Brain microvascular endothelial cell (primary cell): Measurements from ENCODE around the gene PVALEF.

ENCODE experiments used
- DNase-seq: peaks from one replicate; pipeline ENCODE4 v3.0.0-alpha.2; 2020
- H3K27ac ChIP-seq: fragments of 250-450 bp; sonication (Bioruptor Pico); 2 replicates; pipeline ENCODE4 v1.5.1; 2020; ENCODE audit warnings: mild to moderate bottlenecking, moderate library complexity
- H3K27me3 ChIP-seq: fragments of 250-450 bp; sonication (Bioruptor Pico); replicated peaks from 2 replicates; pipeline ENCODE4 v1.5.1; 2020; ENCODE audit warnings: mild to moderate bottlenecking
- H3K36me3 ChIP-seq: fragments of 250-450 bp; sonication (Bioruptor Pico); replicated peaks from 2 replicates; pipeline ENCODE4 v1.5.1; 2020; ENCODE audit warnings: mild to moderate bottlenecking
- H3K4me3 ChIP-seq: 2 replicates; pipeline ENCODE4 v1.5.1; 2011; ENCODE audit warnings: low read depth, mild to moderate bottlenecking, control low read depth, low read length, moderate library complexity
- CTCF ChIP-seq: IDR thresholded peaks from 2 replicates; pipeline ENCODE4 v1.5.1; 2011; ENCODE audit warnings: low read depth, mild to moderate bottlenecking, moderate library complexity, low read length, control low read depth, inconsistent platforms; ENCODE audit errors: missing control alignments
- in situ Hi-C: cut with HindIII; loops from 2 replicates; pipeline ENCODE4 v1.10.0; 2017; ENCODE audit warnings: low sequenced_read_pairs, low pct_ligation_motif_present

Gene PVALEF

DNA sequence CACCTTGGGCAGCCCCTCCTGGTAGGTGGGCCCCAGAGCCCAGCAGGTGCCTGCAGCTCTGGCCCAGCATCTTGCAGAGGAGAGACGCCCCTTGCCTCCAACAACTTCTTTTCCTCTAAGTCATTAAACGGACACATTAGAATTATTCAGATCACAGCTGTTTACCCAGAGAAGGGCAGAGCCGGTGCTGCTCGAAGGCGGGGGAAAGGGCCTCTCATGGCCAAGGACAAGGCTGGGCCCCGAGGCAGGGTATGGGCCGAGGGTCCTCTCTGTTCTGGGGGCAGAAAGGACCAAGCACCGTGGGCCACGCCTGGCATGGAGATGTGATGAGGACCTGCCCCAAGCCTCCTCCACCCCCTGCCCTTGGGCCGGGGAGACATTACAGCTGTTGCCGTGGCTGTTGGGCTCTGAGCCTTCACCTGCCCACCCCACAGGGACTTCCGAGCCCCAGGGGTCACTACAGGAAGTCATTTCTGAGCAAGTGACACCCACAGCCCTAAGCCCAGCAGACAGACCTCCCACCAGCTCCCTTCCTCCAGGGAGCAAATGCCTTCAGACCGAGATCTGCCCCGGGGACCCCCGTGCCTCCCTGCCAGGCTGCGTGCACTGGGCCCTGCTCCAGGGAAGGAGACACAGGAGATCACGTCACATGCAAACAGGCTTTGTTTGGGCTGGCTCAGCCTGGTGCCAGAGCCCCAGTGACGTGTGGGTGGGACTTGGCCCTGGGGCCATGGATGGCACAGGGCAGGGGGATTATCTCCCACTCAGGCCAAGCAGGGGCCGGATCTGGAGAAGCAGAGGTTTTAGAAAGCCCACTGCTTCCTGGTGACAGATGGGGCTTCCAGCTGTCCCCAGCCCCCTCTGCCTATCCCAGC, 699 bp upstream of the PVALEF start:
- in situ Hi-C loops, result no loop called here
- no peak overlapping the region for H3K4me3 ChIP-seq

GRCh38 chr17:81166033-81166492, 756 bp downstream of the PVALEF start, which contains the start of gene AATK:
AATK (minus strand) TSS chr17:81166221; CDS start chr17:81165992, 229 bp downstream.
- no peaks in the 10 kb centered on the region for H3K36me3 ChIP-seq
- H3K27ac ChIP-seq, result no peak within 1 kb of the TSS
- DNase-seq, result no peak
- H3K4me3 ChIP-seq, result no peak within 1 kb of the TSS
- peaks cover 5% of the 10 kb centered on the region for H3K27me3 ChIP-seq
- TF ChIP-seq CTCF, result no peak
- in situ Hi-C loops, result no loop called here

More for the DNA sequence above, 699 bp upstream of the PVALEF start:
- TF ChIP-seq CTCF, result no peak
- no peak overlapping the region for H3K27ac ChIP-seq
- no peaks in the 10 kb centered on the region for H3K36me3 ChIP-seq
- DNase-seq, result no peak
- peaks cover 5% of the 10 kb centered on the region for H3K27me3 ChIP-seq

- peaks cover 5% of the 10 kb centered on the region for H3K27me3 ChIP-seq
- no peak overlapping the region for H3K4me3 ChIP-seq
- TF ChIP-seq CTCF, result no peak
- DNase-seq, result no peak
- in situ Hi-C loops, result no loop called here
- H3K36me3 ChIP-seq, result no peaks in the 10 kb centered on the region
- no peak overlapping the region for H3K27ac ChIP-seq
Observed at GRCh38 chr17:81167194-81167524, 1.9 kb downstream of the PVALEF start.

DNA sequence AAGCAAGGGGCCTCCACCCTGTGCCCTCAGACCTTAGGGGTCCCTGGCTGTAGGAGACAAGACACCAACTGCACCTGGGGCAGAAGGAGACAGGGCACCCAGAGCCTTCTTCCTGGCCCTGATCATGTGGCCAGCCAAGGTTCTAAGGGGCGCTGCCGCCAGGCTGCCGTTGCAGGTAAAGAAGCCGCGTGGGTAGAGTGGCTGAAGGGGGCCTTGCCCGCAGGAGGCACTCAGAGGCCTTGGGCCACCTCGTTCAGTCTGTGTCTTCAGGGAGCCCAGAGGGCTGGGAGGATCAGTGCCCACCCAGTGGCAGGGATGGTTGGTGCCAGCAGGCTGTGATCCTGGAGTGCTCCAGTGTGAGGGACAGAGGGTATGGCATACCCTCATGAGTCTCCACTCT, 2.3 kb downstream of the PVALEF start:
- H3K27me3 ChIP-seq, result peaks cover 5% of the 10 kb centered on the region
- no peak overlapping the region for H3K4me3 ChIP-seq
- in situ Hi-C loops, result no loop called here
- no peak for TF ChIP-seq CTCF
- no peaks in the 10 kb centered on the region for H3K36me3 ChIP-seq
- H3K27ac ChIP-seq, result no peak overlapping the region
- DNase-seq, result no peak

- no peak overlapping the region for H3K27ac ChIP-seq
- H3K4me3 ChIP-seq, result no peak overlapping the region
- no peak for DNase-seq
- in situ Hi-C loops, result no loop called here
- no peaks in the 10 kb centered on the region for H3K36me3 ChIP-seq
- no peak for TF ChIP-seq CTCF
- H3K27me3 ChIP-seq, result peaks cover 5% of the 10 kb centered on the region
Observed at GRCh38 chr17:81169870-81170309, 4.6 kb downstream of the PVALEF start.
